Limb (tissue), 2 donors: ENCODE data around the gene PLOD3.
"Not testable (repeated sequence)": the region's sequence is repeated elsewhere in the genome, so short reads cannot be mapped to it uniquely, and the experiment has no call there.

Experiments used
- DNase-seq, 2 donors: peaks; one replicate each; pipeline ENCODE4 v3.0.0-alpha.2; 2016; ENCODE audit errors: extremely low spot score in 2 of 2

Gene PLOD3

GRCh38 chr7:101217388-101218235, at the start of gene PLOD3, which contains the start of gene ZNHIT1:
Gene PLOD3, minus strand, starts transcription at chr7:101217581. Its CDS starts 307 bp downstream, at chr7:101217274.
Gene ZNHIT1, plus strand, starts transcription at chr7:101218165. Its CDS starts 31 bp downstream, at chr7:101218196.
- peak; percentile 94 to 100 for DNase-seq

- no peak for DNase-seq
Measured at GRCh38 chr7:101265622-101266516, 48.5 kb upstream of the PLOD3 start.

GRCh38 chr7:101264102-101264706, 46.8 kb upstream of the PLOD3 start:
- DNase-seq: not testable (repeated sequence)

- peak in 1 of 2 donors; percentile 9 for DNase-seq
Measured at GRCh38 chr7:101258243-101258731, 40.9 kb upstream of the PLOD3 start.

- DNase-seq: no peak
Measured at GRCh38 chr7:101255796-101256195, 38.4 kb upstream of the PLOD3 start.

GRCh38 chr7:101253199-101253598, 35.8 kb upstream of the PLOD3 start:
- not testable (repeated sequence) for DNase-seq

GRCh38 chr7:101251871-101252659, 34.7 kb upstream of the PLOD3 start:
- peak; percentile 97 to 99 for DNase-seq

GRCh38 chr7:101250324-101250723, 32.9 kb upstream of the PLOD3 start:
- no peak for DNase-seq

GRCh38 chr7:101248276-101248675, 30.9 kb upstream of the PLOD3 start:
- DNase-seq: no peak

- no peak for DNase-seq
Measured at GRCh38 chr7:101245147-101245668, 27.8 kb upstream of the PLOD3 start.

- peak; percentile 95 for DNase-seq
Measured at GRCh38 chr7:101244375-101245146, 27.2 kb upstream of the PLOD3 start, which contains the start of gene FIS1. Gene FIS1, minus strand, starts transcription at chr7:101245081. Its CDS starts 77 bp downstream, at chr7:101245004.

- no peak for DNase-seq
Measured at GRCh38 chr7:101243646-101244374, 26.4 kb upstream of the PLOD3 start.

- DNase-seq: no peak
Measured at GRCh38 chr7:101241443-101242349, 24.3 kb upstream of the PLOD3 start.

GRCh38 chr7:101241015-101241363, 23.6 kb upstream of the PLOD3 start:
- DNase-seq: no peak

GRCh38 chr7:101240226-101241014, 23.0 kb upstream of the PLOD3 start:
- DNase-seq: no peak

GRCh38 chr7:101239951-101240220, 22.5 kb upstream of the PLOD3 start:
- no peak for DNase-seq

- DNase-seq: no peak
Measured at GRCh38 chr7:101239191-101239950, 22.0 kb upstream of the PLOD3 start.
